ENCODE measurements around the gene CDC42EP1.

GRCh38 chr22:37551981-37552380 is 8.3 kb upstream of the CDC42EP1 start:
- TF ChIP-seq FOXA1 (IDR thresholded peaks at IDR 0.05) = no peak
- no peak for TF ChIP-seq ZNF384 (IDR thresholded peaks at IDR 0.05)
- TF ChIP-seq FOXM1 (IDR thresholded peaks at IDR 0.05; ENCODE audit: borderline replicate concordance) = no peak
- TF ChIP-seq SUZ12 (IDR thresholded peaks at IDR 0.05) = no peak
- TF ChIP-seq SP1 (IDR thresholded peaks at IDR 0.05) = no peak
- no peak for TF ChIP-seq BHLHE40 (IDR thresholded peaks at IDR 0.05; ENCODE audit: borderline replicate concordance)
